PFSK-1 (cell line): ENCODE measurements around the gene FRMD4B.

ENCODE experiments used
- POLR2AphosphoS5 ChIP-seq: IDR thresholded peaks from 2 replicates; pipeline ENCODE4 v1.6.1; 2012; ENCODE audit warnings: low read depth, mild to moderate bottlenecking, control low read depth, low read length, moderate library complexity
- TF ChIP-seq, protein P1 (sequence below), 2 experiments: IDR thresholded peaks; 2 replicates each; pipeline versions ENCODE4 v1.6.1 to v1.8.0; 2011 to 2012; ENCODE audit warnings: low read depth in 2 of 2, low read length in 2 of 2, control low read depth in 1 of 2, inconsistent platforms in 1 of 2, mild to moderate bottlenecking in 1 of 2, moderate library complexity in 1 of 2; ENCODE audit not compliant: insufficient read depth in 1 of 2

- TF ChIP-seq, protein P1, sequence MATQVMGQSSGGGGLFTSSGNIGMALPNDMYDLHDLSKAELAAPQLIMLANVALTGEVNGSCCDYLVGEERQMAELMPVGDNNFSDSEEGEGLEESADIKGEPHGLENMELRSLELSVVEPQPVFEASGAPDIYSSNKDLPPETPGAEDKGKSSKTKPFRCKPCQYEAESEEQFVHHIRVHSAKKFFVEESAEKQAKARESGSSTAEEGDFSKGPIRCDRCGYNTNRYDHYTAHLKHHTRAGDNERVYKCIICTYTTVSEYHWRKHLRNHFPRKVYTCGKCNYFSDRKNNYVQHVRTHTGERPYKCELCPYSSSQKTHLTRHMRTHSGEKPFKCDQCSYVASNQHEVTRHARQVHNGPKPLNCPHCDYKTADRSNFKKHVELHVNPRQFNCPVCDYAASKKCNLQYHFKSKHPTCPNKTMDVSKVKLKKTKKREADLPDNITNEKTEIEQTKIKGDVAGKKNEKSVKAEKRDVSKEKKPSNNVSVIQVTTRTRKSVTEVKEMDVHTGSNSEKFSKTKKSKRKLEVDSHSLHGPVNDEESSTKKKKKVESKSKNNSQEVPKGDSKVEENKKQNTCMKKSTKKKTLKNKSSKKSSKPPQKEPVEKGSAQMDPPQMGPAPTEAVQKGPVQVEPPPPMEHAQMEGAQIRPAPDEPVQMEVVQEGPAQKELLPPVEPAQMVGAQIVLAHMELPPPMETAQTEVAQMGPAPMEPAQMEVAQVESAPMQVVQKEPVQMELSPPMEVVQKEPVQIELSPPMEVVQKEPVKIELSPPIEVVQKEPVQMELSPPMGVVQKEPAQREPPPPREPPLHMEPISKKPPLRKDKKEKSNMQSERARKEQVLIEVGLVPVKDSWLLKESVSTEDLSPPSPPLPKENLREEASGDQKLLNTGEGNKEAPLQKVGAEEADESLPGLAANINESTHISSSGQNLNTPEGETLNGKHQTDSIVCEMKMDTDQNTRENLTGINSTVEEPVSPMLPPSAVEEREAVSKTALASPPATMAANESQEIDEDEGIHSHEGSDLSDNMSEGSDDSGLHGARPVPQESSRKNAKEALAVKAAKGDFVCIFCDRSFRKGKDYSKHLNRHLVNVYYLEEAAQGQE (IDR thresholded peaks at IDR 0.05; ENCODE audit: insufficient read depth in 1 of 2, low read depth in 2 of 2, low read length in 2 of 2) = no peak
- no peak for TF ChIP-seq POLR2AphosphoS5
These were observed 240.2 kb downstream of the FRMD4B start for GRCh38 chr3:69145688-69146087.
